Neutrophil (primary cell): ENCODE results near the gene HS6ST3.
"Not testable (repeated sequence)": the region's sequence is repeated elsewhere in the genome, so short reads cannot be mapped to it uniquely, and the experiment has no call there.

Source experiments
- H3K27ac ChIP-seq: fragments of 200-600 bp; sonication (generic); 2 replicates; pipeline ENCODE4 v1.5.1; 2016; ENCODE audit warnings: mild to moderate bottlenecking, moderate library complexity
- H3K27me3 ChIP-seq: fragments of 200-600 bp; sonication (generic); 2 replicates; pipeline ENCODE4 v1.6.0; 2016; ENCODE audit warnings: mild to moderate bottlenecking
- H3K36me3 ChIP-seq: fragments of 200-600 bp; sonication (generic); 2 replicates; pipeline ENCODE4 v1.5.1; 2017
- H3K4me1 ChIP-seq, 2 experiments: fragments of 200-600 bp in 1 of 2; sonication (generic) in 1 of 2; 1 replicate in 1 of 2; 2 replicates in 1 of 2; pipeline versions ENCODE4 v1.5.1 to v1.6.1; 2013 to 2016; ENCODE audit warnings: low read depth in 1 of 2, low read length in 1 of 2, mild to moderate bottlenecking in 1 of 2, moderate library complexity in 1 of 2; ENCODE audit not compliant: control insufficient read depth in 1 of 2, insufficient read depth in 1 of 2
- H3K4me3 ChIP-seq, 2 experiments: fragments of 200-600 bp in 1 of 2; sonication (generic) in 1 of 2; 1 replicate in 1 of 2; 2 replicates in 1 of 2; pipeline ENCODE4 v1.5.1; 2013 to 2016; ENCODE audit warnings: low read depth in 1 of 2, low read length in 1 of 2, mild to moderate bottlenecking in 1 of 2, moderate library complexity in 1 of 2
- H3K9me3 ChIP-seq: fragments of 200-600 bp; sonication (generic); 2 replicates; pipeline ENCODE4 v1.5.1; 2016
- CTCF ChIP-seq: fragments of 200-600 bp; sonication (generic); IDR thresholded peaks from 2 replicates; pipeline ENCODE4 v1.5.1; 2016; ENCODE audit warnings: antibody characterized with exemption

HS6ST3 gene

DNA sequence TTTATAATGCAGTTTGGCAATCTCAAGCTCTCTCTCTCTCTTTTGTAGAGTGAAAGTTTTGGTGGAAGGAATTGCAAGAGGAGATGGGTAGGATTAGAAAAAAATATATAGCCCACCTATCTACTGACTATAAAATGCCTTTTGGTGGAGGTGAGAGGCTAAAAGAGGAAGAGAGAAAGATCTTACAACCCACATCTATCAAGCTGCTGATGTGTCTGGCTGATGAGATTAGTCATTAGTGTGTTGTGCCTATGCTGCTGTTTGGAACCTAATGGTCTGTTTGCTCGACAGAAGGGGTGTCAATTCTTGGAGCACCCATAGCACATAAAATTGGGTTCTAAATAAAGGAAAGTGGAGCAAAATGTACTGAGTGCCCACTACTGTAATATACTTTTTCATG is 411.0 kb downstream of the HS6ST3 start:
- no peak for TF ChIP-seq CTCF
- no peaks in the 10 kb centered on the region for H3K36me3 ChIP-seq

GRCh38 chr13:96503481-96503880 is 413.6 kb downstream of the HS6ST3 start:
- H3K4me1 ChIP-seq: no peaks in the 10 kb centered on the region
- no peaks in the 10 kb centered on the region for H3K36me3 ChIP-seq
- H3K27ac ChIP-seq: no peak overlapping the region
- no peak for TF ChIP-seq CTCF
- no peaks in the 10 kb centered on the region for H3K27me3 ChIP-seq
- H3K9me3 ChIP-seq: no peaks in the 10 kb centered on the region
- H3K4me3 ChIP-seq: no peak overlapping the region

More for the DNA sequence above, 411.0 kb downstream of the HS6ST3 start:
- Histone ChIP-seq H3K4me1 (no peaks in the 10 kb centered on the region), H3K4me3 (no peak overlapping the region), H3K27me3 (no peaks in the 10 kb centered on the region), H3K27ac (no peak overlapping the region), H3K9me3 (no peaks in the 10 kb centered on the region)

- Histone ChIP-seq H3K36me3 (no peaks in the 10 kb centered on the region), H3K9me3 (no peaks in the 10 kb centered on the region), H3K4me3 (no peak overlapping the region), H3K4me1 (no peaks in the 10 kb centered on the region), H3K27me3 (no peaks in the 10 kb centered on the region), H3K27ac (no peak overlapping the region)
- TF ChIP-seq CTCF: no peak
These were observed 421.7 kb downstream of the HS6ST3 start for GRCh38 chr13:96511587-96511986.

DNA sequence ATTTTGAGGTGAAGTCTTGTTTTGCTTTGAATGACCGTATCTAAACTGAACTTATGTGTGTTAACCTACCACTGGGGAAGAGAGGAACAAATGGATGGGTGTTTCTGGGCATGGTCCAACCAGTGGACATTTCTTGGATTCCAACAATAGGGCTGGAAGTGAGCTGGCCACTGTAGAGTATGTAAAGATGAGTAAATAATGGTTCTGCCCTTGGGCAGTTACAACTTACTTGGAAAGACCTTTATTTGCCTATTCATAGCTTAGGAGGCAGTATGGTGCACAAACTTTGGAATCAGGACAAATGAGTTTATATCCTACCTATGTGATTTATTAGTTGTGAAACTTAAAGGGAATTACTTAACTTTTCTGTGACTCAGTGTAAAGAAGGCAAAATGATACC is 429.5 kb downstream of the HS6ST3 start:
- H3K27ac ChIP-seq: no peak overlapping the region
- TF ChIP-seq CTCF: no peak
- no peaks in the 10 kb centered on the region for H3K27me3 ChIP-seq
- no peak overlapping the region for H3K4me3 ChIP-seq
- H3K36me3 ChIP-seq: no peaks in the 10 kb centered on the region
- no peaks in the 10 kb centered on the region for H3K9me3 ChIP-seq
- H3K4me1 ChIP-seq: no peaks in the 10 kb centered on the region

DNA sequence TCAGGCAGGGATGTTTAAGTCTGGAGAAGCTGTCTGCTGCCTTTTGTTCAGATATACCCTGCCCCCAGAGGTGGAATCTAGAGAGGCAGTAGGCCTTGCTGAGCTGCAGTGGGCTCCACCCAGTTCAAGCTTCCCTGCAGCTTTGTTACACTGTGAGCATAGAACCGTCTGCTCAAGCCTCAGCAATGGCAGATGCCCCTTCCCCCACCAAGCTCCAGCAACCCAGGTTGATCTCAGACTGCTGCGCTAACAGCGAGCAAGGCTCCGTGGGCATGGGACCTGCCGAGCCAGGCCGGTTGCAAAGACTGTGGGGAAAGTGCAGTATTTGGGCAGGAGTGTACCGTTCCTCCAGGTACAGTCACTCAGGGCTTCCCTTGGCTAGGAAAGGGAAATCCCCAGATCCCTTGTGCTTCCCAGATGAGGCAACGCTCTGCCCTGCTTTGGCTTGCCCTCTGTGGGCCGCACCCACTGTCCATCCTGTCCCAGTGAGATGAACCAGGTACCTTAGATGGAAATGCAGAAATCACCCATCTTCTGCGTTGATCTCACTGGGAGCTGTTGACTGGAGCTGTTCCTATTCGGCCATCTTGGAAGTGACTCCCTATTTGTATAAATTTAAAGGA is 434.6 kb downstream of the HS6ST3 start:
- H3K36me3 ChIP-seq, H3K4me3 ChIP-seq, H3K4me1 ChIP-seq, H3K27me3 ChIP-seq, H3K27ac ChIP-seq, H3K9me3 ChIP-seq: not testable (repeated sequence)

DNA sequence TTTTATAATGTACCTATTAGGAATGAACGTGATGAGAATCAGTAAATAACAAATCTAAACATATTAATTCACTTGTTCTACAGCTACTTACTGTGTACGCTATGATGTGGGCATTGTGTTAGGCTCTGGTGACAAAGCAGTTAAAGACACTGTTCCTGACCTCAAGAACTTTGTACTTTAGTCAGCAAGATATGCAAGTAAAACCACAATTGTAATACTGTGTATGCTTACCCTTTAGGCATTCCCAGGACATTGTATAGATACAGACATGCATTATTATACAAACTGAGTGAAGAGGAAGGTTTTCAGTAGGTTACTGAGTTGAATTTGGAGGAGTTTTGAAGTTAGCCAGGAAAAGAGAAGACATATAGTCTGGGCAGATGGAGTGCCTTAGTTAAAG is 435.8 kb downstream of the HS6ST3 start:
- no peak for TF ChIP-seq CTCF
- H3K36me3 ChIP-seq: no peaks in the 10 kb centered on the region
- H3K4me3 ChIP-seq: no peak overlapping the region
- no peaks in the 10 kb centered on the region for H3K9me3 ChIP-seq
- no peaks in the 10 kb centered on the region for H3K4me1 ChIP-seq
- no peak overlapping the region for H3K27ac ChIP-seq
- no peaks in the 10 kb centered on the region for H3K27me3 ChIP-seq
